Stimulated activated CD4-positive, alpha-beta T cell treated with anti-CD3 and anti-CD28 coated beads, Interleukin-12 subunit alpha, Interleukin-12 subunit beta, amount 100 ng/mL, for 4 hours (primary cell): Measurements from ENCODE around the gene NMNAT3.

Experiments
- DNase-seq: peaks from one replicate; pipeline ENCODE4 v3.0.0-alpha.2; 2020

The NMNAT3 gene

DNA sequence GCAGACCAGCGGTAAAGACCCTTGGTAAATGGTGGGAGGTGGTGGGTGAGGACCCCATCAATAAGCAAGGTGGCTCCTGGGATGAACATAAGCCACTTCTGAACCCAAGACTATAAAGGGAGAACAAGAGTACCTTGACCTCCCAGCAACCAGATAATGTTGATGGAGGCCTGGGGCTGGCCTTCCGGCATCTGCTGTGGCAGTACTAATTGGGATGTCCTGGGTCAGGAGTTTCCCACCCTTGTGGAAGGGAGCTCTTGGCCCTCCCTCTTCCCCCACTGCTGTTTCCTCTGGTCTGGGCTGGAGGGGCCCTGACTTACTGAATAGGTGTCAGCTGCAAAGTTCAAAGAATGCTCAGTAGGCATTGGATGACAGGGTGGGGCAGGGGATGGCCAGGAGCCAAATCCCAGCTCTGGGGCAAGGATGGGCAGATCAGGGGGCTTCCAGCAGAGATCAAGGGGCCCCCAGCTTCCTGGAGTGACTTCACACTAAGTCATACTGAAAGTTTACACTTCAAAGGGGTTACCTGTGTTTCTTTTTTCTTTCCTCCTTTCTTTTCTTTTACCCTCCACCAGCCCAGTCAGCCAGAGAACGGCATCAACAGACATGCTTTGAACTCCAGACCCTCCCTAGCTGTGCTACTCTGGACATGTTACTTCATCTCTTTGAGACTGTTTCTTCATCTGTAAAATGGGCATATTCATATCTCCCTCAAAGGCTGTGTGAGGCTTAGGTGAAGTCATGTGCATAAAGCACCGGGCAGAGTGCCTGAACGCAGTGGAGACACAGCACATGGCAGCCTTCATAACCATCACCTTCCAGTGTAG, 139.8 kb downstream of the NMNAT3 start:
- no peak for DNase-seq

- no peak for DNase-seq
Observed at GRCh38 chr3:139537361-139537760, 140.4 kb downstream of the NMNAT3 start.

GRCh38 chr3:139534992-139535879, 142.5 kb downstream of the NMNAT3 start:
- DNase-seq, result no peak

GRCh38 chr3:139534455-139534812, 143.3 kb downstream of the NMNAT3 start:
- DNase-seq, result no peak

DNA sequence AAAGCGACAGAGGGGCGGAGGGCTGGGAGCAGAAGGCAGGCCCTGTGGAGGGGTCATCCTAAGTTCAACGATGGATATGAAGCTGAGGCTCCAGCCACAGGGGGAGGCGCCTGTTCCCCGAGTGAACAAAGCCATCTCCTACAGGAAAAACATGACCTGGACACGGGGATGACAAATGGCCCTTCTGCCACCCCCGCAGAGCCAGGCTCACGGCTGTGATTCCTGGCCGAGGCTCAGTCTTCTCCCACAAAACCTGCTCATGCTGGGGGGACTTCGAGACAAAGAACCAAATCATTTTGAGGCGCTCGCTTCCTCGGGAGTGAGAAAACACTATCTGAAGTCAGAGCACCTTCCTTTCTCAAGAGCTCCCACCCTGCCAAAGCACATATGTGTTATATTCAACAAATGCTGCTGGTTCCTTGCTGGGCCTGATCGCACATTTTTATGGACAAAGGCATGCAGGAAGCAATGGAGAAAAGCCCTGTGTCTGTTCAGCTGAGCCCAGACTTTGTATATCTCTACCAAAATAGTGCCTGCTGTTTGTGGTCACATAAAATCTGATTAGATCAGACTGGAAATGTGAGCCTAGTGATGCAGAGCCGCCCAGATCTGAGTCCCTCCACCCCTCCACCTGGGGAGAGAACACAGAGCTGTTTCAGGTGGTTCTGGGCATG, 143.9 kb downstream of the NMNAT3 start:
- no peak for DNase-seq

DNA sequence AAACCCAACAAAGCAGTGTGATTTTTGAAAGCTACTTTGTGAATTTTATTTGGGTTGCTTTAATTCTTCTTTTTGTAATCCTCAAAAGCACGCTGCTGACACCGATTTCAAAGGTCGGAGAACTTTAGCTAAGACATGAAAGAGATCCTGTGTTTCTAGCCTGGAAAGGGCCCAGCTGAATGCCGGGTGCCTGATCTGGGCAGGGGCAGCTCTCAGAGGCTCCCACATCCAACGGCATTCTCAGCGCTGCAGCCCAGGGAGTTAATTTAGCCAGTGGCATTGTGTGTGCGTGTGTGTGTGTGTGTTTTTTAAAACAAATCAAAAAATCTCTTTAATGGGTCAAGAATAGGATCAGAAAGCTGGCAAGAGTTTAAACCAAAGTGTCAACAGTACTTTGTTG, 144.8 kb downstream of the NMNAT3 start:
- DNase-seq, result no peak

DNA sequence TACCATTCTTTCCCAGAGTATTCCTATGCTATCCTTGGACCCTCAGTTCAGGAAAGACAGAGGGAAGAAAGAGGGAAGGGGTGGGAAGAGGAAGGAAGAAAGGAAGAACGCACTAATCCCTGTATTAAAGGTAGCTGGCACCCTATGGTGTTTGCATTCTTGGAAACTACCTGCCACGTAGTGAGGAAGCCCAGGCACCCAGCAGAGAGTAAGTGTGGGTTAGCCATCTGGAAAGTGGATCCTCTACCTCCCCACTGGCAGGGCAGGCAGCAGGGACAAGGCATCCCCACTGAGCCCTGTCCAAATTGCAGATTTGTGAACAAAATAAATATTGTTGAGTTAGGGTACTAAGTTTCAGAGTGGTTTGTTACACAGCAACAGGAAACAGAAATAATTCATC, 147.1 kb downstream of the NMNAT3 start:
- no peak for DNase-seq

- no peak for DNase-seq
Observed at GRCh38 chr3:139529662-139530061, 148.1 kb downstream of the NMNAT3 start.

GRCh38 chr3:139528924-139529323, 148.8 kb downstream of the NMNAT3 start:
- DNase-seq, result no peak

GRCh38 chr3:139528281-139528680, 149.5 kb downstream of the NMNAT3 start:
- no peak for DNase-seq

DNA sequence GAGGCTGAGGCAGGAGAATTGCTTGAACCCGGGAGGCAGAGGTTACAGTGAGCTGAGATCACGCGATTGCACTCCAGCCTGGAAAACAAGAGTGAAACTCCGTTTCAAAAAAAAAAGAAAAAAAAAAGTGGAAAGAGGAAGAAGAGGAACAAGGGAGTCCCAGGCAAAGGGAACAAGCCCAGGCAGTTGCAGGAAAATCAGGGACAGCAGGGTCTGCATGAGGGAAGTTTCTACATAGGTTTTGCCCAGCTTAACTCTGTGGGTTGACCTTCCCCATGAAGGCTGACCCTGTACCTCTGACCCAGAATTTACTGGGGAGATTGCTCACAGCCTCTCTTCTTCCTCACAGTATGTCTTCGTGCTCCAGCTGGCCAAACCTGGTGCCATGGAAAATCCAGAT, 150.5 kb downstream of the NMNAT3 start:
- DNase-seq, result no peak

DNA sequence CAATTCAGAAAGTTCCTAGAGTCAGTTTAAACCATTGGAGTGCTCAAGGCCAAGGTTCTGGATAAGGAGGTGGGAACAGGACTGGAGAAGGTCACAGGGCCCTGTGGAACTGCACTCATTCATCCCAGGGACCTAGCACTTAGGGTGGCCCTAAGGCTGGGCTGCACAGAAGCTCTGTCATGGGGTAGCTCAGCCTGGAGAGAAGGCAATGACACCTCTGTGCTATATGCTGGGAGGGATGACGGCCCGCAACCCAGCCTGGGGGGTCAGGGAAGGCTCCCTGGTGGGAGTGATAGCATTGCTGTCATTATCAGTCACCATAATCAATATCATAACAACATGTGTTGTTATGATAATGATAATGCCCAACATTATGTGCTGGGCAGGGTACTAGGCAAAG, 151.6 kb downstream of the NMNAT3 start:
- DNase-seq, result no peak

GRCh38 chr3:139524841-139525636, 152.7 kb downstream of the NMNAT3 start:
- DNase-seq, result no peak

DNA sequence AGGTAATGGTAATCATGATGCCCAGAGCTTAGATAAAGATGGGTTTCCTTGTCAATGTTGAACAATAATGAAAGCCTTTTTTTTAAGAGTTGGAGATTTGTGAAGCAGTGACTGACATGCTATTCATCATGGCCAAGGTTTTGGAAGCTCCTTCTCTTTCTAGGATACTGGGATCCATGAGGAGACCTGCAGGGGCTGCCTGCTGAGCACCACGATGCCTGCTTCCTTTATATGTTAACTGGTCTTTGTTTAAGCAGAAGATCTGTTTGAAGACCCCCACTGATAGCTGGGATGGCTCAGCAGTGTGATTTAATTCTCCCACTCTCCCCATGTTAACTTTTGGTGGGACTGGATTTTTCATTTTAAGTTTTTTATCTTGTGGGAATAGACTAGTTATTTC, 154.1 kb downstream of the NMNAT3 start:
- DNase-seq, result no peak

- no peak for DNase-seq
Observed at GRCh38 chr3:139523166-139523565, 154.6 kb downstream of the NMNAT3 start.

DNA sequence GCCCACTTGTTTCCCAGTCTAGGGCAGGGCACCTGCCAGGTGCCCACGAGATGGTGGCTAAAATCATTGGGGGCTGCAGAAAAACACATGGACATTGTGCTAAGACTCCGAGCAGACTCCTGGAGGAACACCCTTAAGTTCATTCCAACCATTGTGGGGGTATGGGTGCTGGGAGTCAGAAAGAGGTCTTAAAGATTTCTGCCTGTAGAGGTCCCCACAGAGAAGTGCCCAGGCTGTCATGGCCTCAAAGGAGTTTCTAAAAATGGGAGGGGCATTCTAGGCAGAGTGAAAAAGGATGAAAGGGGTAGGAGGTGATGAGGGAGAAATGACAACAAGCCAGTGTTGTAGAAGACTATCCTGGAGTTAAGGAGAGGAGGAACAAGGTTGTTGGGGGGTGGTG, 155.4 kb downstream of the NMNAT3 start:
- DNase-seq, result no peak

DNA sequence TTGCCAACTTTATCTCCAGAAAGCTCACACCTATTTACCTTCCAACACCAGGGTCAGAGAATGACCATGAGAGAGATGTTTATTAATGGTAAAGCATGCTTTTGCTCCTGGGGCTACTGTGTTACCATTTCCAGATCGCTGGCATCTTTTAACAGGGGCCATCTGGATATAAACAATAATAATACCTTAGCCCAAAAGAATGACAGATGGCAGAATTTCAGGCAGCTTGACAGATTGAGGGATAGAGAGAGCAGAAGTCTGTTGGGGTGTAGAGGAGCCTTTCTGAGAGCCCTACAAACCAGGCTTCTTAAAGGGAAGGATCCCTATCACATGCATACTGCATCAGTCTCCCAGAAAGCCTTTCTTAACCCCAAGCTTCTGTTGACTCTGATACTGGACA, 156.0 kb downstream of the NMNAT3 start:
- DNase-seq, result no peak

GRCh38 chr3:139521144-139521543, 156.6 kb downstream of the NMNAT3 start:
- no peak for DNase-seq

- DNase-seq, result no peak
Observed at GRCh38 chr3:139519998-139520737, 157.6 kb downstream of the NMNAT3 start.

DNA sequence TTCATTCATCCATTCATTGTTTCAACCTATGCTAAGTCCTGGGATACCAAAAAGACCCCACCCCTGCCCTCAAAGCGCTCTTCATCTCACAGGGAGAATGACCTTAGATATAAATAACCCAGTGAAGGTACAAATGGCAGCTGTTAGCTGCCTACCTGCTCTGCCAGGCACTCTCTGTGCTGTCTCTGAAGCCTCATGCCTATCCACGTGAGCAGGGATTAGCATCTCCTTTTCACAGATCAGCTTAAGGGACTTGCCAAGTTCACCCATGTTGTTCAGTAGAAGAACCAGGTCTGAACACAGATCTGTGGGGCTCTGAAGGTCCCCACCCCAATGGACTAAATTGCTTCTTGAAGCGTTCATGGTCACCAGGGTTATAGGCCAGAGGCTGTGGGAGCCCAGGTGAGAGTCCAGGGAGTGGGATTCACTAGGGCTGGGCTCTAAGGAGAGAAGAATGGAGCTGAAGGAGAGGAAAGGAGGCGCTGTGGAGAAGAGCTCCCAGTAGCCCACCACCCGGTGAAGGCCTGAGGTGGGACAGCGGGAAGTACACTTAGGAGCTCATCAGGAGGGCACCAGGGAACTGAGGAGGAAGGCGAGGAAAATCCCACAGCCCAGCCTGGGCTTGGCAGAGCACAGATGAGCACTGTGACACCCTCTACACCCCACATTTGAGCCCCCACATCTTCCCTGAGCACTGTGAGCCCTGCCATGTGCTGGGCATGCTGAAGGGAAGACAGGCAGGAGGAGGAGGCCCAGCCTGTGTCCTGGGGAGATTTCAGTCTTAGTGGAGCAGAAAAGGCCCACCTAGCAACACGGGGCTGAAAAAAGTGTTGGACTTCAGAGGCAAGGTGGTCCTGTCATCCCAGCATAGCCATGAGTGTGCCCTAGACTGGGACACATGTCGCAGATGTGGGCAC, 158.6 kb downstream of the NMNAT3 start:
- no peak for DNase-seq

DNA sequence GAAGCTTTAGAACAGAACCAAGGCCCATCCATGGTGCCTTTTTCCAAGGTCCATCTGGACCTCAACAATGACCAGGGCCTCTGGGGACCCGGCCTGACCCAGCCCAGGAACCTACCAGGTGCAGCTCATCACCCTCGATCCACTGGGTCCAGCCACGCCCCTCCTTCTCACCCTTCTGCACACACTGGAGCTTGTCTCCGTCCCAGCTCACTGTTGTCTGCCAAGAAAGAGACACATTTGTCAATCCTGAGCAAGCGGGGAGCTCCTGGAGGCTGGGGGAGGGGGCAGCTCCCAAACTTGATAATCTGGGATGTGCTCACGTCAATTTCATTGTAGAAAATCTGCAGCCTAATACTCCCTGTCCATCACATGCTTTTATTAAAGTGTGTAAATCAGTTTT, 159.5 kb downstream of the NMNAT3 start:
- DNase-seq, result no peak
